Cardiac fibroblast (primary cell): ENCODE data around the gene MREG.
"Not testable (repeated sequence)": the region's sequence is repeated elsewhere in the genome, so short reads cannot be mapped to it uniquely, and the experiment has no call there.

Experiments used
- DNase-seq, 2 donors: peaks; one replicate each; pipeline versions ENCODE4 v3.0.0 to v3.0.0-alpha.2; 2010; ENCODE audit warnings: low read depth in 2 of 2
- H3K4me3 ChIP-seq, 2 donors: replicated peaks in 1 of 2; 1 replicate in 1 of 2; 2 replicates in 1 of 2; pipeline ENCODE4 v1.5.1; 2011; ENCODE audit warnings: low read depth in 2 of 2, low read length in 2 of 2, mild to moderate bottlenecking in 2 of 2, moderate library complexity in 1 of 2
- CTCF ChIP-seq: IDR thresholded peaks from one replicate; pipeline ENCODE4 v1.5.1; 2011; ENCODE audit warnings: low read depth, mild to moderate bottlenecking, low read length, inconsistent platforms

Gene MREG

GRCh38 chr2:216014986-216015385, 1.6 kb upstream of the MREG start:
- DNase-seq: no peak
- no peak overlapping the region for H3K4me3 ChIP-seq
- no peak for TF ChIP-seq CTCF

- no peak overlapping the region for H3K4me3 ChIP-seq
Measured at GRCh38 chr2:216014006-216014405, 655 bp upstream of the MREG start.

GRCh38 chr2:216012830-216013079, 596 bp downstream of the MREG start:
- H3K4me3 ChIP-seq: peak overlapping the region; percentile 61 to 67
- DNase-seq: no peak
- no peak for TF ChIP-seq CTCF

More at GRCh38 chr2:216014006-216014405, 655 bp upstream of the MREG start:
- no peak for TF ChIP-seq CTCF
- DNase-seq: no peak

GRCh38 chr2:216012133-216012829, 1.1 kb downstream of the MREG start:
- DNase-seq: peak in 1 of 2 donors; percentile 43
- peak; percentile 3 for TF ChIP-seq CTCF
- H3K4me3 ChIP-seq: peak overlapping the region in 1 of 2 donors; percentile 67

- not testable (repeated sequence) for H3K4me3 ChIP-seq, DNase-seq
Measured at GRCh38 chr2:216009215-216009614, 4.1 kb downstream of the MREG start.

GRCh38 chr2:216008387-216008786, 5.0 kb downstream of the MREG start:
- no peak for TF ChIP-seq CTCF
- DNase-seq: no peak
- H3K4me3 ChIP-seq: no peak overlapping the region

GRCh38 chr2:216006164-216006663, 7.1 kb downstream of the MREG start:
- DNase-seq: peak; percentile 35 to 48
- TF ChIP-seq CTCF: no peak
- no peak overlapping the region for H3K4me3 ChIP-seq
